ENCODE data around the gene MSRB3. TPM values are rescaled to one million over a fixed set of nuclear protein-coding genes. Genes with fewer than 3 reads are reported as not detected.

The MSRB3 gene
- total RNA-seq, 2 donors from 2014 or later: 1.2 to 2.1 TPM

- H3K27ac Mint-ChIP-seq: no peak overlapping the region
- no peak for TF ChIP-seq CTCF (conservative IDR thresholded peaks at IDR 0.05)
- no peak overlapping the region for H3K4me3 ChIP-seq (ENCODE audit: low read length)
- H3K9ac ChIP-seq (ENCODE audit: extremely low read depth, low read length, poor library complexity, severe bottlenecking): no peak overlapping the region
- peaks cover 5% of the 10 kb centered on the region for H3K4me1 Mint-ChIP-seq
- H3K36me3 ChIP-seq (ENCODE audit: control insufficient read depth, insufficient read depth, low read length): no peaks in the 10 kb centered on the region
- H3K27me3 ChIP-seq (ENCODE audit: control insufficient read depth, insufficient read depth, low read length, poor library complexity, severe bottlenecking): no peaks in the 10 kb centered on the region
- H3K9me3 Mint-ChIP-seq: no peaks in the 10 kb centered on the region
- H3K9me3 ChIP-seq (ENCODE audit: control insufficient read depth, low read length): no peaks in the 10 kb centered on the region
- H3K4me3 Mint-ChIP-seq: no peak overlapping the region
- H3K4me1 ChIP-seq (ENCODE audit: control insufficient read depth, insufficient read depth, low read length): no peaks in the 10 kb centered on the region
- no peak overlapping the region for H3K27ac ChIP-seq (ENCODE audit: low read depth, low read length)
- WGBS, 2 experiments (ENCODE audit: insufficient coverage in 1 of 2, insufficient read length in 1 of 2): 98% methylated on average over 2 of the region's 2 CpGs; no CpG with 5 or more reads in 1 of the 2 experiments
- H3K27me3 Mint-ChIP-seq (ENCODE audit: insufficient read depth): peaks cover 2% of the 10 kb centered on the region
- DNase-seq: no peak
- no peaks in the 10 kb centered on the region for H3K36me3 Mint-ChIP-seq (ENCODE audit: low read depth)
These were observed 27.0 kb downstream of the MSRB3 start for GRCh38 chr12:65305346-65305950.

GRCh38 chr12:65306366-65307168, 28.1 kb downstream of the MSRB3 start:
- H3K27ac ChIP-seq (ENCODE audit: low read depth, low read length): no peak overlapping the region
- peak; percentile 70 for DNase-seq
- peak; percentile 84 for TF ChIP-seq CTCF (conservative IDR thresholded peaks at IDR 0.05)
- Mint-ChIP-seq H3K4me1 (peaks cover 5% of the 10 kb centered on the region), H3K9me3 (no peaks in the 10 kb centered on the region), H3K4me3 (no peak overlapping the region), H3K27me3 (ENCODE audit: insufficient read depth) (no peaks in the 10 kb centered on the region), H3K27ac (no peak overlapping the region), H3K36me3 (ENCODE audit: low read depth) (no peaks in the 10 kb centered on the region)
- WGBS, 2 experiments (ENCODE audit: insufficient coverage in 1 of 2, insufficient read length in 1 of 2): 69 to 83% methylated on average over 3 to 6 of the region's 6 CpGs
- H3K9me3 ChIP-seq (ENCODE audit: control insufficient read depth, low read length): no peaks in the 10 kb centered on the region
- no peaks in the 10 kb centered on the region for H3K27me3 ChIP-seq (ENCODE audit: control insufficient read depth, insufficient read depth, low read length, poor library complexity, severe bottlenecking)
- H3K4me1 ChIP-seq (ENCODE audit: control insufficient read depth, insufficient read depth, low read length): no peaks in the 10 kb centered on the region
- H3K4me3 ChIP-seq (ENCODE audit: low read length): no peak overlapping the region
- H3K36me3 ChIP-seq (ENCODE audit: control insufficient read depth, insufficient read depth, low read length): no peaks in the 10 kb centered on the region
- H3K9ac ChIP-seq (ENCODE audit: extremely low read depth, low read length, poor library complexity, severe bottlenecking): no peak overlapping the region

- peaks cover 5% of the 10 kb centered on the region for H3K4me1 Mint-ChIP-seq
These were observed 28.7 kb downstream of the MSRB3 start for GRCh38 chr12:65307169-65307501.

More at GRCh38 chr12:65307169-65307501, 28.7 kb downstream of the MSRB3 start:
- DNase-seq: no peak
- TF ChIP-seq CTCF (conservative IDR thresholded peaks at IDR 0.05): no peak
- H3K4me3 ChIP-seq (ENCODE audit: low read length): no peak overlapping the region
- H3K9me3 Mint-ChIP-seq: no peaks in the 10 kb centered on the region
- no peak overlapping the region for H3K27ac Mint-ChIP-seq
- no peaks in the 10 kb centered on the region for H3K4me1 ChIP-seq (ENCODE audit: control insufficient read depth, insufficient read depth, low read length)
- H3K4me3 Mint-ChIP-seq: no peak overlapping the region
- no peaks in the 10 kb centered on the region for H3K36me3 ChIP-seq (ENCODE audit: control insufficient read depth, insufficient read depth, low read length)
- 83% methylated on average over 3 of the region's 3 CpGs; no CpG with 5 or more reads in 1 of the 2 experiments for WGBS, 2 experiments (ENCODE audit: insufficient coverage in 1 of 2, insufficient read length in 1 of 2)
- no peaks in the 10 kb centered on the region for H3K36me3 Mint-ChIP-seq (ENCODE audit: low read depth)
- no peaks in the 10 kb centered on the region for H3K27me3 Mint-ChIP-seq (ENCODE audit: insufficient read depth)
- no peak overlapping the region for H3K27ac ChIP-seq (ENCODE audit: low read depth, low read length)
- no peaks in the 10 kb centered on the region for H3K27me3 ChIP-seq (ENCODE audit: control insufficient read depth, insufficient read depth, low read length, poor library complexity, severe bottlenecking)
- H3K9ac ChIP-seq (ENCODE audit: extremely low read depth, low read length, poor library complexity, severe bottlenecking): no peak overlapping the region
- H3K9me3 ChIP-seq (ENCODE audit: control insufficient read depth, low read length): no peaks in the 10 kb centered on the region

Measured in endodermal cell (in vitro differentiated cells).